ENCODE measurements around the gene BDH1. TPM values are rescaled to one million over a fixed set of nuclear protein-coding genes. Genes with fewer than 3 reads are reported as not detected.

The BDH1 gene
- total and polyA plus RNA-seq, 2 of the 13 experiments (the other 11 are each of a cell fraction or from before 2014, with no cell fraction given) = 21.2 to 71.9 TPM

GRCh38 chr3:197468866-197469382 lies 86.8 kb downstream of the BDH1 start (continued):
- peak; percentile 47; the same call in 1 of the 2 replicates for TF ChIP-seq AHDC1 (CRISPR knock-in tag; IDR thresholded peaks at IDR 0.05; ENCODE audit: borderline replicate concordance)
- peak; percentile 37; the same call in 1 of the 2 replicates for TF ChIP-seq GMEB1 (CRISPR knock-in tag; IDR thresholded peaks at IDR 0.05; ENCODE audit: borderline replicate concordance)
- 0 out of 2 replicates have a peak, but pooled peaks have one; percentile 21 for TF ChIP-seq ZNF691 (CRISPR knock-in tag; IDR thresholded peaks at IDR 0.05; ENCODE audit: borderline replicate concordance, low read depth)
- TF ChIP-seq GLI4 (CRISPR knock-in tag; IDR thresholded peaks at IDR 0.05; ENCODE audit: borderline replicate concordance) = peak; percentile 53; the same call in 1 of the 2 replicates
- no peak for TF ChIP-seq USF2 (IDR thresholded peaks at IDR 0.05; ENCODE audit: low read depth, low read length)
- no peak for TF ChIP-seq USF2 (CRISPR knock-in tag; IDR thresholded peaks at IDR 0.05; ENCODE audit: borderline replicate concordance)
- no peak for TF ChIP-seq ZFP90 (CRISPR knock-in tag; IDR thresholded peaks at IDR 0.05; ENCODE audit: borderline replicate concordance)
- no peak for TF ChIP-seq SOX13 (IDR thresholded peaks at IDR 0.05)
- 0 out of 4 replicates have a peak, but pooled peaks of 1 of the 2 experiments have one; percentile 50 for TF ChIP-seq SOX13 (CRISPR knock-in tag; conservative IDR thresholded peaks at IDR 0.05 in 1 of 2, IDR thresholded peaks at IDR 0.05 in 1 of 2)
- peak; percentile 46; the same call in 1 of the 2 replicates for TF ChIP-seq HNF4G (IDR thresholded peaks at IDR 0.05; ENCODE audit: borderline replicate concordance, low read depth, low read length)
- TF ChIP-seq HNF4G (CRISPR knock-in tag; IDR thresholded peaks at IDR 0.05; ENCODE audit: borderline replicate concordance, low read depth) = no peak
- peak; percentile 39; the same call in 1 of the 2 replicates for TF ChIP-seq ZSCAN5A (CRISPR knock-in tag; IDR thresholded peaks at IDR 0.05; ENCODE audit: borderline replicate concordance)
- no peak for TF ChIP-seq MIER3 (CRISPR knock-in tag; IDR thresholded peaks at IDR 0.05; ENCODE audit: borderline replicate concordance)
